GM19372 (cell line): Measurements from ENCODE around the gene AGBL1.
"Not testable (repeated sequence)": the region's sequence is repeated elsewhere in the genome, so short reads cannot be mapped to it uniquely, and the experiment has no call there.

Experiments
- ATAC-seq: cut with Tn5 transposase; IDR thresholded peaks from one replicate; pipeline ENCODE4 v1.9.1; 2021; ENCODE audit warnings: mild to moderate bottlenecking, low read depth, moderate library complexity; ENCODE audit not compliant: unreplicated experiment

Gene AGBL1

DNA sequence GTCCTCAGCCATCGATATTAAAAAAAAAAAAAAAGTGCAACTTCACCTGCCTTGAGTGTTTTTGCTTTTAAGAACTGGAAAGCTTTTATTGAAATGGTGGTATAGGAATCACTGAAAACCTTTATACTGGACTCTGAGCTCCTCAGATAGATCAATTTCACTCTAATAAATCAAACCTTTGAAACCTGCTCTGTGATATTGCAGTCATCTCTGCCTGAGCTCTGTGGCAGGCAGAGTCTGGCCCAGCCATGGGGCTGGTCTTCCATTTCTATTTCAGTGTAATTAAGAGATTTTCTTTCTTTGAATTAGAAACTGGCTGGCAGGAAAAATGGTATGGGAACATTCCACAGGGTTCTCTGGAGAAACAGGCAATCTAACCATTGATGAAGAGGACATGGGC, 762.5 kb downstream of the AGBL1 start:
- ATAC-seq = no peak

DNA sequence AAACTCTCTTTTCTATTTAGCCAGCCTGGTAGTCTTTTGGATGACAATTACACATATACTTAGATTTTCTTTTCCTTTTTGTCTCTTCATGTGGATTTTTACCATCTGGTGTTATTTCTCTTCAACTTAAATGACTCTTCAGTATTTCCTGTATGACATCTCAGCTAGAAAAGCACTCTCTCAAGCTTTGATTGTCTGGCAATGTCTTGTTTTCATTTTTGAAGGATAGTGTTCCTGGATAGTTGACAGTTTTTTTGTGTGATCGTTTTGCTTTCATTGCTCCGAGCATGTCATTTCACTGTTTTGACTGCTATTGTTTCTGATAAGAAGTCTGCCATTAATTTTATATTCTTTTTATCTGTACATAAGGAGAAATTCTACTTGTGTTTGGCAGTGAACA, 766.4 kb downstream of the AGBL1 start:
- ATAC-seq = no peak

GRCh38 chr15:86849136-86849535, 769.5 kb downstream of the AGBL1 start:
- ATAC-seq = no peak

DNA sequence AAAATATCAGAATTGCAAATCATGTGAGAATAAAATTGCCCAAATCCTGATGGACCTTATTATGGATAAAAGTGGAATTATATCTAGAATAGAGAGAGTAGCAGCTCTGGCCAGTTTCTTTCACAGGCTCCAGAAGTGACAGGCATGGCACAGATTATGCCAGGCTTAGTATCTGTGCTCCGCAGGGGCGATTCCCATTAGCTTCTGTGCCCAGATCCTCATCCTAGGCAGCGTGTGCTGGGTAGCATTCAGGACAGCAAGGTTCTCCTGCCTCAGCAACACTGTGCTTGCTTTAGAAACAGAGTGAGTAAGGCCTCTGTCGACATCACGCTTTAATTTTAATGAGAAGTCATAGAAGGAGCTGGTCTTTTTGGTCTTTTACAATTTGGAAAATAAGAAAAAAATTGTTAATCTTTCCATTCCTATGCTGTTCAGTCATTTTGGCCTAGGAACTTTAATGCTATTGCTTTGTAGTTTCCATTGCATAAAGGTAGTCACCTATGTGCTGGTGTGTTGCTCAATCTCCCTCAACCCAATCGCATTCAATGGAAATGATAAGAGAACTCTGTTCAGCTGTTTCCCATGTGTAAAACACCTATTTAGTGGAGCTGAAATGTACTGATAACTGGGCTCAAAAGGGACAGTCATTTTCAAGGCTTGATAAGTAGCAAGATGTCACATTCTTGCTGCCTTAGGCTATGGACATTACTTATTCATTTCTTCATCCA, 770.1 kb downstream of the AGBL1 start:
- ATAC-seq = no peak

DNA sequence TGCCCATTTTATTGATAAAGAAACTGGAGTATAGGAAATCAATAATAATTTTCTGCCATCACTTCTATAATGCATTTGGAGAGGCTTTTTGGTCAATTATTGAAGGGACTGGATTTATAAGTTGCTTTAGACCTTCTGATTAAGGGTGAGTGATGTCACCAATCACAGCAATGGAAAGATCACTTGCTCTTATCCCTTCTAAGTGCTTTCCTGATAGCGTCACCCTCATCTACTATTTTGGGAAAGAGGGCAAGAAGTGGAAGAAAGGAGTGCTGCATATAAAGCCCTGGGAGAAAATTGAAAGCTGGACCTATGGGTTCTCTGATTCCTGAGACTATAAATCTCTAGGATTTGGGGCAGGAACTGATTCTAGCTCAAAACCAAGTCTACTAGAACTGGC, 771.3 kb downstream of the AGBL1 start:
- ATAC-seq = no peak

GRCh38 chr15:86852741-86853140, 773.1 kb downstream of the AGBL1 start:
- ATAC-seq = no peak

DNA sequence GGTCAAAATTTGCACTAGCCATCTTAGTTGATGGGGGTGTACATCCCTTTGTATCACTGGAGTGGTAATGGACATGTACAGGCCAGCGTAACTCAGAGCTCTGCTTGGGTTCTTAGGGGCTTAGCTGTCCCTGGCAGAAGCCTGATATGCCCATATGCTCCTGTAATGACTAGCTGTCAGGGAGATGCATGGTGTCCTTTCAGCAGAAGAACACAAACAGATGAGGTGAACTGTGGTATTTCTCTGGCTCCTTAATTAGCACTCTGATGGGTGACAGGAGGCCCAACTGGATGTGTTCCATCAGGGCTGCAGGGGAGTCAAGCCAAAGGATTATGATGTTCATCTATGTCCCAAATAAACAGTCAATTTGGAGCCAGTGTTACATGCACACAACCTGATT, 774.5 kb downstream of the AGBL1 start:
- ATAC-seq = no peak

DNA sequence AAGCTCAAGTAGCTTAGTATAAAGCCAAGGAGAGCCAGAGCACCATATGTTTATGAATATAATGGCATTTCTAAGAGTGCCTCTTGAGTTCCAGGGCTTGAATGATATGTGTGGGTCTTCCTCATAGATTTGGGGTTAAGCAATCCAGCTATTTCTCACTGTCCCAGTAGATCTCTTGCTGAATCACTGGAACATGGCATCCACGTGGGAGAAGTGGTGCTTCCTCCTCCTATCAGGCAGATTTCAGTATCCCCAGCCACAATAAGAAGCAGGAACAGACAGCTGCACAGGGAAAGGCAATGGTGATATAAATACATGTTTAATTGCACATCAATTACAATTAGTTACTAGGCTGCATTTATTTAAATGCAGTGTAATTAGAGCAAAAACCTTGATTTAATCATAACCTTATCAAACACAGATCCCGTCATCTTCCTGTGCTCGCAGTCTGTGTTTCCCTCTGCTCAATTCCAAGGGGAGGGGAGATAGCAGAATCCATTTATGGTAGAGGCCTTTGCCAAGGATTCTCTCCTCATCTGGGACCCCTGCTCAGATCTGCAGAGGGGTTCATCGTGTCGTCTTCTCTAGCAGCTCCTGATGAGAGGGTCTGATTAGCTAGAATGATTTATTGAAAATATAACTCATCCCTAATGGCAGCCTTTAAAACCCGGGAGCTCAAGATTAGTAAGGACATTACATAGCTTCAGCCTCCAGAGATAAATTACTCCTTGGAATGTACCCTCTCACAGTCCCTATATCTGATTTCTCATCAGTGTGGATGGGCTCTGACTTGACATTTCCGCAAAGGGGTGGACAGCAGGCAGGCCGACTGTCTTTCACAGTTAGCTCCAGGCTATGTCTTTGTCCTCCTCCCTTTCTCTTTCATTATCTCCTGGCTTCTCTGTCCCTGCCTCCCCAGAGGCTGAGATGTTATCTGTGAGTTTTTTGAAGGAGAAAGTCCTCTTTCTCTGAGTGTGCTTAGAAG, 775.9 kb downstream of the AGBL1 start:
- no peak for ATAC-seq

- ATAC-seq = no peak
Measured at GRCh38 chr15:86857701-86858100, 778.0 kb downstream of the AGBL1 start.

DNA sequence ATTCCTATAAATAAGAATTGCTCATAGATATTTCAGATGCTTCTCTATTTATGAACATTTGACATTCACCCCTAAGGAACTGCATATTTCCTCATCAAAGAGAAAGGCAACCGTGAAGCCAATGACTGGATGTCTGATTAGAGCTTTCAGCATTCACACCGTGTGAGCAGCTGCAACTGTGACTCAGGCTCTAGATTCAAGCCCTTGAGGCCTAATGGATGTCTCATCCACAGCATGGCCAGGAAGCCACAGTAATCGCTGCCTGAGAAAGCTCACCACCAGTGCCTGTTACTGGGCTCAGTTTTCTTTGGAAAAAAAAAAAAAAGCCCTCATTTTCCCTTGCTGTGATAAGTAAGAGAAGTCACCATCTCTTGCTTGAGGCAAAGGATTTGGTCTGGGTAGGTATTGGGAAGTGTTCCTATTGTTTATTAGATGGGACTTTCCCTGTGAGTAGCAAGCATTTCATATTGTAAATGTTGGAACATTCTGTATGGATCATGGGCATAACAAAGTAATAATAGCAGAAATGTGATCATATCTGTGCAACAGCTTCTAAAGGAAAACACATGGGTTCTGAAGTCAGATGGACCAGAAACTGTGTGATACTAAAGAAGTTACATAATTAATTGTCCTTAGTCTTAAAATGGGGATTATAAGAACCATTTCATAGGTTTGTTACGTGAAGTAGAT, 783.7 kb downstream of the AGBL1 start:
- no peak for ATAC-seq

- no peak for ATAC-seq
Measured at GRCh38 chr15:86865920-86866319, 786.2 kb downstream of the AGBL1 start.

- no peak for ATAC-seq
Measured at GRCh38 chr15:86870846-86871245, 791.2 kb downstream of the AGBL1 start.

- ATAC-seq = no peak
Measured at GRCh38 chr15:86871964-86872363, 792.3 kb downstream of the AGBL1 start.

DNA sequence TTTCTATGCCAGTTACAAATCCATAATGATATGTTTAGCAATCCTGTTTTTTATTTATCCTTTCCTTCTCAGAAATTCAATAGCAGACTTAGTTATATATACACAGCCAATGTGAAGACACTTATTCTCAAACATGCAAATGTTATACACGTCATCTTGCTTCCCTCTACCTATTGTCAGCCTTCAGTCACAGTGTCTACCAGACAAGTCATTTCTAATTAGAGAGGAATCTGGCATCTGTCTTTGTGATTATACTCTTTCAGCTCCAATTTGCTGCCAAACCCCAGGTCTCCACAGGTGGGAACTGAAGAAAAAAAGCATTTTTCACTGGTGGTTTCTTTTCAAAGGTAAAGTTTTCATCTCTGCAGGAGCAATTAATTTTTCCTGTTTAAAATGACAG, 793.1 kb downstream of the AGBL1 start:
- ATAC-seq = no peak

DNA sequence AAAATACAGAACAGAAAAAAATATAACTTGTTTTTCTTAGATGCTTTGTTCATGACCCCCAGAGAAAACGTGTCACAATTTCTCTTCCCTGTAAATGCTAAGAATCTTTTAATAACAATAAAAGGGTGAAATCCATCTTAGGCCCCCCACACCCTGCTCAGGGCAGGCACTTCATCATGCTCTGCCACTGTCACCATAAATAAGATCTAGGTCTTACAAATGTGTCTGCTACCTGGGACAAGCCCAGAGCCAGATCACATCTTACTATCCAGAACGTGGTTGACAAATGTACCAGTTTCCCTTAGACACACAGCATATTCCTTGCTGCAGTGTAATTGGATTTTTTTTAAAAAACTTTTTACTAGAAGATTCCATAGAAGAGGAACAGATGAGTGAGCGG, 795.4 kb downstream of the AGBL1 start:
- no peak for ATAC-seq

GRCh38 chr15:86876387-86876944, 796.8 kb downstream of the AGBL1 start:
- ATAC-seq = no peak

GRCh38 chr15:86877171-86877631, 797.5 kb downstream of the AGBL1 start:
- ATAC-seq = no peak

- ATAC-seq = not testable (repeated sequence)
Measured at GRCh38 chr15:86878844-86879243, 799.2 kb downstream of the AGBL1 start.

- no peak for ATAC-seq
Measured at GRCh38 chr15:86879250-86880229, 799.9 kb downstream of the AGBL1 start.
